GM06990 (cell line): Measurements from ENCODE around the gene EEF2K.

Experiments used
- DNase-seq: peaks from one replicate; pipeline ENCODE4 v3.0.0-alpha.2; 2011; ENCODE audit not compliant: insufficient read length; ENCODE audit errors: extremely low read depth
- H3K27me3 ChIP-seq: replicated peaks from 2 replicates; pipeline ENCODE4 v1.6.0; 2011; ENCODE audit warnings: low read length; ENCODE audit not compliant: control insufficient read depth, insufficient read depth
- H3K36me3 ChIP-seq: 2 replicates; pipeline ENCODE4 v1.5.1; 2011; ENCODE audit warnings: low read length; ENCODE audit not compliant: control insufficient read depth, insufficient read depth
- H3K4me3 ChIP-seq: replicated peaks from 2 replicates; pipeline ENCODE4 v1.5.1; 2011; ENCODE audit warnings: low read depth, mild to moderate bottlenecking, control low read depth, low read length
- TF ChIP-seq, protein P1 (sequence below): IDR thresholded peaks from 2 replicates; pipeline ENCODE4 v1.5.1; 2011; ENCODE audit warnings: low read length, control low read depth, mild to moderate bottlenecking, inconsistent platforms; ENCODE audit not compliant: insufficient read depth, poor library complexity, severe bottlenecking

Gene EEF2K

DNA sequence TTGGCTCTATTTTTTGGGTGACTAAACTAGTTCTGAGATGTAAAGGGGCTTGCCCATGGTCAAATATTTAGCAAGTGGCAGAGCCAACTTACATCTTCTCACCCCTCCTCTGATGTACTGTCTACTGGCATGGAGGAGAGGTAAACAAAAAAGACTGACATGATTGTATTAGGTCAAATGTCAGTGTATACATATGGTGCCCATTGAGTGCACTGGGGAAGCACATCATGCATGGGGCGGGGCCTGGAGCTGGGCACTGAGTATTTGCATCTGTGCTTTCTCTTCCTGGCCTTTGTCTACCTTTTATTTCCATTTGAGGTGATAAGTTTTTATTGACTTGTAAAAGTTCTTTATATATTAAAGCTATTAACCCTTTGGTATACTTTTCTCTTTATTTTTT, 68.8 kb downstream of the EEF2K start:
- TF ChIP-seq, protein P1, sequence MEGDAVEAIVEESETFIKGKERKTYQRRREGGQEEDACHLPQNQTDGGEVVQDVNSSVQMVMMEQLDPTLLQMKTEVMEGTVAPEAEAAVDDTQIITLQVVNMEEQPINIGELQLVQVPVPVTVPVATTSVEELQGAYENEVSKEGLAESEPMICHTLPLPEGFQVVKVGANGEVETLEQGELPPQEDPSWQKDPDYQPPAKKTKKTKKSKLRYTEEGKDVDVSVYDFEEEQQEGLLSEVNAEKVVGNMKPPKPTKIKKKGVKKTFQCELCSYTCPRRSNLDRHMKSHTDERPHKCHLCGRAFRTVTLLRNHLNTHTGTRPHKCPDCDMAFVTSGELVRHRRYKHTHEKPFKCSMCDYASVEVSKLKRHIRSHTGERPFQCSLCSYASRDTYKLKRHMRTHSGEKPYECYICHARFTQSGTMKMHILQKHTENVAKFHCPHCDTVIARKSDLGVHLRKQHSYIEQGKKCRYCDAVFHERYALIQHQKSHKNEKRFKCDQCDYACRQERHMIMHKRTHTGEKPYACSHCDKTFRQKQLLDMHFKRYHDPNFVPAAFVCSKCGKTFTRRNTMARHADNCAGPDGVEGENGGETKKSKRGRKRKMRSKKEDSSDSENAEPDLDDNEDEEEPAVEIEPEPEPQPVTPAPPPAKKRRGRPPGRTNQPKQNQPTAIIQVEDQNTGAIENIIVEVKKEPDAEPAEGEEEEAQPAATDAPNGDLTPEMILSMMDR: no peak
- H3K4me3 ChIP-seq: no peak overlapping the region
- H3K36me3 ChIP-seq: peaks cover 23% of the 10 kb centered on the region
- DNase-seq: no peak
- H3K27me3 ChIP-seq: no peaks in the 10 kb centered on the region

DNA sequence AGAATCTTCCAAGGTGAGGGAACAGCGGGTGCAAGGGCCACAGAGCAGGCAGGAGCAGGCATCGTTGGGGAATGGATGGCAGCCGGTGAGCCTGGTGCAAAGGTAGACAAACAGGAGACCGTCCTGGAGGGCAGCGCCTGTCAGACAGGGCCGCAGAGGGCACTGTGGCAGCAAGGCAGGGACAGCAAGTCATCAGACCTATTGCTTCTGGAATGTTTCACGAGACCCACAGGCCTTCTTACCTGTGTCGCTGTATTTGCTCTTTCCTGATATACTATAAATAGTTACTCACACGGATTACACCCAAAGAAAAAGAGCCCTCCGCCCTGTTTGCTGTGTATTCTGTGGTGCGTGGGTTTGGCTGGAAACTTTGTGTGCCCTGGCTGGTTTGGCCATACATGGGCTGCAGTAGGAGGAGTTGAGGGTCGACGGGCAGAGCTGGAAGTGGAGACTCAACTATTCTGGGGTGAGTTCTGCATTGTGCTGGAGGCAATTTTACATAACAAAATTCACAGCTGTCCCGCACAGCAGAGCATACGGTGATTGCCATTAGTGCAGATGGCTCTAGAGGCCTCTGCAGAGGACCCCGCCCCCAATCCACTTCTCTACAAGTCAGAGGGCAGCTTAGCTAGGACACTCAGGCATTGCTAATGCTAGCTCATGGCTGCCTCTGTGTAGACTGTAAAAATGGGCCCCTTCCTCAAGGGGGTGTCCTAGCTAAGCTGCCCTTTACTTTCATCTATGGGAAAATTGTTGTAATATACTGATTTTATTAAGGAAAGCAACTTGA, 72.6 kb downstream of the EEF2K start:
- TF ChIP-seq, protein P1: no peak
- Histone ChIP-seq H3K36me3 (peaks cover 27% of the 10 kb centered on the region), H3K4me3 (no peak overlapping the region), H3K27me3 (no peaks in the 10 kb centered on the region)
- DNase-seq: no peak

DNA sequence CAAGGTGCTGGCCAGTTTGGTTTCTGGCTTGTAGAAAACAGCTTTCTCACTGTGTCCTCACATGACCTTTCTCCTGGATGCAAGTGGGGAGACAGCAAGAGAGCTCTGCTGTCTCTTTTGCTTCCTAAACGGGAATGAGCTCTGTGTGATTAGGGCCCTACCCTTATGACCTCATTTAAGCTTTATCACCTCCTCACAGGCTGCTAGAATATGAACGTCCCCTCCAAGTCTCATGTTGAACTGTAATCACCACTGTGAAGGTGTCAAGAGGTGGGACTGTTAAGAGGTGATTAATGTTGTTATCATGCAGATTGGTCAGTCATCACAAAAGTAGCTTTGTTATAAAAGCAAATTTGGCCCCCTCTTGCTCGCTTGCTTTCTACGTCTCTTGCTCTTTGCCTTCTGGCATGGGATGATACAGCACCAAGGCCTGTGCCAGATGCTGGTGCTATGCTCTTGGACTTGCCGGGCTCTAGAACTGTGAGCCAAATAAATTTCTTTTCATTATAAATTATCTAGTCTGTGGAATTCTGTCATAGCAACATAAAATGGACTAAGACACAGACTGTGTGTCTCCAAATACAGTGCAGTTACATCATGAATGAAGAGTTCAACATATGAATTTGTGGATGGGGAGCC, 76.3 kb downstream of the EEF2K start:
- H3K27me3 ChIP-seq: no peaks in the 10 kb centered on the region
- TF ChIP-seq, protein P1: no peak
- H3K36me3 ChIP-seq: peaks cover 18% of the 10 kb centered on the region
- no peak overlapping the region for H3K4me3 ChIP-seq
- no peak for DNase-seq

- H3K36me3 ChIP-seq: peaks cover 12% of the 10 kb centered on the region
Measured at GRCh38 chr16:22284637-22285036, 78.6 kb downstream of the EEF2K start.

DNA sequence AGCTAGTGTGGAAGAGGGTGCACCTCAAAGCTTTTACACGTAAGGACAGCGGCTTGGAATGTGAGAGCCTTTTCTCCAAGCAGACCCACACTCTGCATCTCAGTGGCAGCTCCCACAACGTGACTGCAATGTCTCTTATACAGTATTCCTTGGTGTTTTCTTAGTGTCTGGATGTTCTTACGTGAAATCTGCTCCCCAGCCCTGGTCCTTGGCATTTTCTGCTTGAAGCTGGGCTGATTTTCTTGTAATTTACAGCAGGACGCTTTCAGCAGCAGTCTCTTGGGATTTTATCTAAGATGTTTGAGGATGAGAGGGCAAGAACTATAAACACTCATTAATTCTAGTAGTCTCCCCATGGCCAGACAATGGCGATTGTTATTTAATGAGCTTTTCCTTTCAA, 79.0 kb downstream of the EEF2K start:
- Histone ChIP-seq H3K4me3 (no peak overlapping the region), H3K36me3 (peaks cover 12% of the 10 kb centered on the region), H3K27me3 (no peaks in the 10 kb centered on the region)
- no peak for DNase-seq
- TF ChIP-seq, protein P1: no peak

More at GRCh38 chr16:22284637-22285036, 78.6 kb downstream of the EEF2K start:
- DNase-seq: no peak
- TF ChIP-seq, protein P1: no peak
- Histone ChIP-seq H3K27me3 (no peaks in the 10 kb centered on the region), H3K4me3 (no peak overlapping the region)
